Activated T-cell treated with anti-CD3 and anti-CD28 coated beads, Interleukin-2, amount 50 U/mL, for 72 hours (primary cell): ENCODE results near the gene LOXL1. TPM values are rescaled to one million over a fixed set of nuclear protein-coding genes. Genes with fewer than 3 reads are reported as not detected.

Experiments
- ATAC-seq, 2 donors: fragments of 150-1000 bp; cut with Tn5 transposase; replicated peaks in 1 of 2; 2 replicates each; pipeline ENCODE4 v1.10.0; 2021; ENCODE audit warnings: moderate library complexity in 2 of 2, mild to moderate bottlenecking in 1 of 2
- DNase-seq, 2 donors: peaks; one replicate each; pipeline ENCODE4 v3.0.0; 2021 to 2022; ENCODE audit warnings: mixed read lengths in 1 of 2
- H3K27ac Mint-ChIP-seq: one replicate; pipeline ENCODE4 v1.8.0; 2022; ENCODE audit warnings: mild to moderate bottlenecking, moderate library complexity, mixed read lengths
- H3K27me3 Mint-ChIP-seq: one replicate; pipeline ENCODE4 v1.8.0; 2022; ENCODE audit warnings: low read depth, mixed read lengths
- H3K36me3 Mint-ChIP-seq, 2 donors: one replicate each; pipeline ENCODE4 v1.8.0; 2022; ENCODE audit warnings: mixed read lengths in 2 of 2, mild to moderate bottlenecking in 1 of 2; ENCODE audit not compliant: insufficient read depth in 2 of 2
- H3K4me1 Mint-ChIP-seq: one replicate; pipeline ENCODE4 v1.8.0; 2022; ENCODE audit warnings: low read depth, mixed read lengths
- H3K4me3 Mint-ChIP-seq, 2 donors: one replicate each; pipeline ENCODE4 v1.8.0; 2022; ENCODE audit warnings: mild to moderate bottlenecking in 2 of 2, mixed read lengths in 2 of 2, moderate library complexity in 2 of 2
- H3K9me3 Mint-ChIP-seq, 2 donors: one replicate each; pipeline ENCODE4 v1.8.0; 2022; ENCODE audit warnings: mixed read lengths in 2 of 2
- total RNA-seq, 2 donors: library from RNA; stranded (reverse); gene quantifications; one replicate each; pipeline ENCODE4 v1.2.3, GENCODE V29; 2022

LOXL1 gene
- total RNA-seq, 2 donors from 2014 or later, result 1.9 to 2.5 TPM

- H3K4me1 Mint-ChIP-seq, result peaks cover 5% of the 10 kb centered on the region
- H3K4me3 Mint-ChIP-seq, result no peak overlapping the region
- no peaks in the 10 kb centered on the region for H3K27me3 Mint-ChIP-seq
- no peak overlapping the region for H3K27ac Mint-ChIP-seq
- H3K36me3 Mint-ChIP-seq, result peaks cover 0 to 3% of the 10 kb centered on the region in 2 donors
- no peak for DNase-seq
- no peaks in the 10 kb centered on the region for H3K9me3 Mint-ChIP-seq
- no peak for ATAC-seq
These were observed 20.9 kb upstream of the LOXL1 start for GRCh38 chr15:73905225-73905827.

DNA sequence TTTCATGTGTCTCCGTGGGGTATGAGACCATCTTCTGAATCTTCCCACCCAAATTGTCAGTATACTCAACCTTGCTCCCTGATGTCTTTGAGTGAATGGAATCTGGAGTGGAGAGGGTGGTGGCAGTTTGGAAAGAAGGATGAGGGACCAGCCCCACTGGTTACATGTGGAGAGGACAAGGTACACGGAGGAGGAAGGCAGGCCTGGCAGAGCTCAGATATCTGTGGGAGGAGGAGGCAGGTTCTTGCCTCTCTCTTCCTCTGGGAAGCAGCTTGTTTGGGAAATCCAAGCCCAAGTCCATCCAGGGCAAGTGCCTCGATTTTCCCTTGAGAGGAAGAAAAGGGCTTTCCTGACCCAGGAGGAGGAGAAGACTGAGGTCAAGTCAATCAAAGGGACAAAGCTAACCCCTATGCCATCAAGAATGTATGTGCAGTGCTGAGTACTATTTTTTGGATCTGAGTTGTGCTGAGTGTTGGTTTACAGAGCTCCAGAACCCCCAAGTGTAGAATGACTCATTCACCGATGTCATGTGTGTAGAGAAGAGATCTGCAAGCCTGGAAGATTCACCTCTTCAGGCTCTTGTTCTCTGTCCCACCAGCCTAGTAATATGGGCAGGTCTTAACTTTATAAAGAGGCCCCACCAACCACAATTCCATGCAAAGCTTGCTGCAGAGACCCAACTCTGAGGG, 19.8 kb upstream of the LOXL1 start:
- H3K4me1 Mint-ChIP-seq, result peaks cover 5% of the 10 kb centered on the region
- H3K4me3 Mint-ChIP-seq, result no peak overlapping the region
- H3K27me3 Mint-ChIP-seq, result no peaks in the 10 kb centered on the region
- DNase-seq (no peak), ATAC-seq (peak; percentile 18 to 35)
- peaks cover 0 to 3% of the 10 kb centered on the region in 2 donors for H3K36me3 Mint-ChIP-seq
- H3K9me3 Mint-ChIP-seq, result no peaks in the 10 kb centered on the region
- H3K27ac Mint-ChIP-seq, result no peak overlapping the region

DNA sequence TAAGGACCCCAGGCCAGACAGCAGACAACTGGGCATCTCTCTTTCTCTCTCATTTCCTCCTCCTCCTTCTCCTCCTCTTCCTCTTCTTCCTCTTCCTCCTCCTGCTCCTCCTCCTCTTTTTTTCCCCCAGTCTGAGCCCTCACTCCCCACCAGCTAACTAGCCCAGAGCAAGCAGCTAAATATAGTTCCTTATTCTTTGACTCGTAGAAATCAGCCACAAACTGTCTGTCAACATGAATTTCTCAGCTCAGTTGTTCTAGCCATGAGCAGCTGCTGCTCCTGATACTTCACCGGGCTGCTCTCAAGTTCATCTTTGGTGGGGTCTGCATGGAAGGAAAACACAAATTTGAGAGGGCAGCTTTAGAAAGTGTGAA, 19.2 kb upstream of the LOXL1 start:
- Mint-ChIP-seq H3K27me3 (no peaks in the 10 kb centered on the region), H3K27ac (no peak overlapping the region), H3K36me3 (peaks cover 0 to 3% of the 10 kb centered on the region in 2 donors), H3K9me3 (no peaks in the 10 kb centered on the region), H3K4me3 (no peak overlapping the region), H3K4me1 (peaks cover 5% of the 10 kb centered on the region)
- ATAC-seq (no peak), DNase-seq (no peak)

DNA sequence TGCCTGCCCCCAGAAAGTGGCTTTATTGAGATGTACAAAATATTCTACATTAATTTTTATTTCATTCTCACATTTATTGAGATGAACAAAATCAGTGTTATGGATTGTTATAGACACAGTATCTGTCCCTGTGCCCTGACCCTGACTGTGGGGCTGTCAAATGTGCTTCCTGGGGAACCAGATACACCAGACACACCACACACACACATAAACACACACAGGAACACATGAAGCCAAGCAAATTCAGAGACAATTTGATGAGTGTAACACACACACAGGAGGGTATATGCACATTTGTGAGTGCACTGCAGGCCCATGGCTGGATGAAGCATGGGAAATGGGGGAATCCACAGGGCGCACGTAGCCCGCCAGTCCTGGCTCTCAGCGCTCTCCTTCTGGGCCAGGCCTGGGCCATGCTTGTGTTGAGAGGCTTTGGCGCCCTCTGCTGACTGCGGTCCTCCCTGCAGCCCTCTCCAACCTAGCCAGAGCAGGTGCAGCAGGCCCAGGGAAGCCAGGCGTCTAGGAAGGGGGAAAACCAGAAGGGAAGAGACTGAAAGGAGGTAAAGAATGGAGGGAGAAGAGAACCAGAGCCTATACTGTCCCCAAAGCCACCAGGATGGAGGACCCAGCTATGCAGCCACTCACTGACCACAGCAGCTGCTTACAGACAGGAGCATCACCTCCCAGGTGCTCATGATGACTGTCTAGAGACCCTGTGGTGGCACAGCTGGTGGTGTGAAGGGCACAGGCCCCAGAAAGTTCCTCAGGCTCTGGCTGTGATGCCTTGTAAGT, 18.0 kb upstream of the LOXL1 start:
- Mint-ChIP-seq H3K27me3 (no peaks in the 10 kb centered on the region), H3K9me3 (no peaks in the 10 kb centered on the region), H3K27ac (no peak overlapping the region), H3K36me3 (peaks cover 0 to 3% of the 10 kb centered on the region in 2 donors), H3K4me1 (peaks cover 5% of the 10 kb centered on the region), H3K4me3 (no peak overlapping the region)
- peak; percentile 95 for ATAC-seq
- DNase-seq, result peak; percentile 78 to 81

- ATAC-seq, result no peak
- H3K4me1 Mint-ChIP-seq, result peaks cover 5% of the 10 kb centered on the region
- no peak for DNase-seq
- H3K27ac Mint-ChIP-seq, result no peak overlapping the region
- H3K9me3 Mint-ChIP-seq, result no peaks in the 10 kb centered on the region
- H3K4me3 Mint-ChIP-seq, result no peak overlapping the region
- H3K36me3 Mint-ChIP-seq, result peaks cover 0 to 3% of the 10 kb centered on the region in 2 donors
- no peaks in the 10 kb centered on the region for H3K27me3 Mint-ChIP-seq
These were observed 17.5 kb upstream of the LOXL1 start for GRCh38 chr15:73908822-73909122.

- Mint-ChIP-seq H3K9me3 (no peaks in the 10 kb centered on the region), H3K36me3 (peaks cover 0 to 3% of the 10 kb centered on the region in 2 donors), H3K27ac (no peak overlapping the region), H3K4me1 (peaks cover 11% of the 10 kb centered on the region), H3K27me3 (no peaks in the 10 kb centered on the region), H3K4me3 (no peak overlapping the region)
- no peak for DNase-seq
- no peak for ATAC-seq
These were observed 16.6 kb upstream of the LOXL1 start for GRCh38 chr15:73909651-73910050.

GRCh38 chr15:73910522-73911303, 15.5 kb upstream of the LOXL1 start:
- Mint-ChIP-seq H3K36me3 (peaks cover 0 to 3% of the 10 kb centered on the region in 2 donors), H3K9me3 (no peaks in the 10 kb centered on the region), H3K4me3 (no peak overlapping the region), H3K4me1 (peaks cover 12% of the 10 kb centered on the region), H3K27me3 (no peaks in the 10 kb centered on the region), H3K27ac (no peak overlapping the region)
- ATAC-seq (no peak), DNase-seq (no peak)

DNA sequence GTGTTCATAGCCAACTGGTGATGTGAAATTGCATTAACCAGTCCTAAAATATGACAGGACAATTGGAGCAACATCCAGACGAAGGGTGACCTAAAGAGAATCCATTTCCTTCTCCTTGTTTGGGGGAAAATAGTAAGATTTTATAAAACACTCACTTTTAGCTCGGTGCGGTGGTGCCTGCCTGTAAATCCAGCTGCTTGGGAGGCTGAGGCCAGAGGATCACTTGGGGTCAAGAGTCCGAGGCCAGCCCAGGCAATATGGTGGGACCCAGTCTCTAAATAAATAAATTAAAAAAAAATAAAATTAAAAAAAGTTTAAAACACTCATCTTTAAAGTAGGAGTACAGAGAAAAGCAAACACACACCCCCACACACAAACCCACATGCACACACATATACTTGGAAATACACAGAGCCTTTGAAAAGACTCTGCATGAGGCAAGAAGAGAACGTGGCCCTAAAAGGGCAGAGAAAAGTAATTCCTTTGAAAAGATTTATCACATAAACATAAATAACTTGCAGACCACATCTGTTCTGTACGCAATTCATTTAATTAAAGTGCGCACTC, 14.1 kb upstream of the LOXL1 start:
- peaks cover 0 to 3% of the 10 kb centered on the region in 2 donors for H3K9me3 Mint-ChIP-seq
- H3K27ac Mint-ChIP-seq, result peak overlapping the region; percentile 18
- H3K36me3 Mint-ChIP-seq, result peaks cover 0 to 3% of the 10 kb centered on the region in 2 donors
- peaks cover 8% of the 10 kb centered on the region for H3K4me1 Mint-ChIP-seq
- DNase-seq, result no peak
- H3K27me3 Mint-ChIP-seq, result no peaks in the 10 kb centered on the region
- H3K4me3 Mint-ChIP-seq, result no peak overlapping the region
- no peak for ATAC-seq

GRCh38 chr15:73914145-73914544, 12.1 kb upstream of the LOXL1 start:
- ATAC-seq, result peak in 1 of 2 donors; percentile 51
- H3K9me3 Mint-ChIP-seq, result peaks cover 3 to 8% of the 10 kb centered on the region in 2 donors
- H3K36me3 Mint-ChIP-seq, result peaks cover 8 to 10% of the 10 kb centered on the region in 2 donors
- no peak for DNase-seq
- H3K27me3 Mint-ChIP-seq, result no peaks in the 10 kb centered on the region
- H3K27ac Mint-ChIP-seq, result peak overlapping the region; percentile 59
- H3K4me1 Mint-ChIP-seq, result peaks cover 6% of the 10 kb centered on the region
- no peak overlapping the region for H3K4me3 Mint-ChIP-seq

DNA sequence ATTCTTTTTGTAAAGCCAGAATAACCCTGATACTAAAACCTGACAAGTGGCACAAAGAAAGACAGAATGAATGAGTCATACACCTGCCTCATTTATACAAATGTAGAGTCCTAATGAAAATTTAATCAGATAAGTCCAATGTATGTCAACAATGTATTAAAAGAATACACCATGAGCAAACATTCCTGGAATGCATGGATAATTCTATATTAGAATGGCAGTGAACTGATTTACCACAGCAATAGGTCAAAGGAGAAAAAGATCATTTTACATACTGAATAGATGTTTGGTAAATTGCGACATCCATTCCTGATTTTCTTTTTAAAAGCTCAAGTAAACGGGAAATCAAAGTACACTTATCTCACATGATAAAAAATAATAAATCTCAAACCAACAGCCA, 11.2 kb upstream of the LOXL1 start:
- no peak overlapping the region for H3K27ac Mint-ChIP-seq
- no peaks in the 10 kb centered on the region for H3K27me3 Mint-ChIP-seq
- DNase-seq (no peak), ATAC-seq (no peak)
- peaks cover 7% of the 10 kb centered on the region for H3K4me1 Mint-ChIP-seq
- no peak overlapping the region for H3K4me3 Mint-ChIP-seq
- H3K36me3 Mint-ChIP-seq, result peaks cover 8 to 10% of the 10 kb centered on the region in 2 donors
- H3K9me3 Mint-ChIP-seq, result peaks cover 3 to 8% of the 10 kb centered on the region in 2 donors

GRCh38 chr15:73918784-73919183, 7.5 kb upstream of the LOXL1 start:
- ATAC-seq (no peak), DNase-seq (no peak)
- Mint-ChIP-seq H3K4me1 (peaks cover 32% of the 10 kb centered on the region), H3K36me3 (peaks cover 10% of the 10 kb centered on the region in 2 donors), H3K27me3 (no peaks in the 10 kb centered on the region), H3K27ac (peak overlapping the region; percentile 35), H3K9me3 (peaks cover 3 to 8% of the 10 kb centered on the region in 2 donors), H3K4me3 (no peak overlapping the region)

DNA sequence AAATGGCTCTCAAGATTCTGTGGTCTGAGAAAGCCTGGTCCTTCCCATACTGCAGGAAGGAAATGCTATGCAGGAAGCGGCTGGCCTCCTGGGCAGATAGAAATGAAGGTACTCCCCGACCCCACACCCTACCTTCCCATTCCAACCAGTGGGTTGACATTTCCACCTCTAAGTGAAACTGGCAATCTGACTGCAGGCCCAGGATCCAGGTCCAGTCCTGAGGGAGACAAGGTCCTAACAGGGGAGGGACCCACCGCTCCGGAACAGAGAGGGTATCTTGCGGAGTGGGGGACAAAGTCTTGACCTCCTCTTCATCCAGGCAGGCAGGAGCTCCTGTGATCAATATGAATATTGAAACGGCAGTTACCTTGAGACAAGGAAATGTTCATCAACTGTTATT, 6.6 kb upstream of the LOXL1 start:
- H3K4me1 Mint-ChIP-seq, result peaks cover 36% of the 10 kb centered on the region
- peak overlapping the region; percentile 91 for H3K27ac Mint-ChIP-seq
- DNase-seq (no peak), ATAC-seq (no peak)
- H3K9me3 Mint-ChIP-seq, result peaks cover 3 to 8% of the 10 kb centered on the region in 2 donors
- no peaks in the 10 kb centered on the region for H3K27me3 Mint-ChIP-seq
- H3K4me3 Mint-ChIP-seq, result no peak overlapping the region
- peaks cover 10% of the 10 kb centered on the region in 2 donors for H3K36me3 Mint-ChIP-seq
